HEK293 (cell line): ENCODE measurements around the gene RAB11A.

Source experiments
- GLIS2 ChIP-seq: fragments of 450-650 bp; formaldehyde crosslinking; IDR thresholded peaks from 2 replicates; pipeline ENCODE4 v1.5.1; 2016; ENCODE audit warnings: missing biosample characterization, missing genetic modification characterization
- SALL2 ChIP-seq: fragments of 450-650 bp; formaldehyde crosslinking; IDR thresholded peaks from 2 replicates; pipeline ENCODE4 v1.5.0; 2017; ENCODE audit warnings: missing biosample characterization, mild to moderate bottlenecking, missing genetic modification characterization, borderline replicate concordance
- ZBTB17 ChIP-seq: fragments of 450-650 bp; formaldehyde crosslinking; IDR thresholded peaks from 2 replicates; pipeline ENCODE4 v1.5.1; 2016; ENCODE audit warnings: missing biosample characterization, missing genetic modification characterization
- ZBTB8A ChIP-seq: fragments of 450-650 bp; formaldehyde crosslinking; IDR thresholded peaks from 2 replicates; pipeline ENCODE4 v1.5.1; 2016; ENCODE audit warnings: missing biosample characterization, missing genetic modification characterization
- ZFP69B ChIP-seq: fragments of 450-650 bp; formaldehyde crosslinking; IDR thresholded peaks from 2 replicates; pipeline ENCODE4 v1.5.1; 2016; ENCODE audit warnings: missing biosample characterization, missing genetic modification characterization
- ZNF274 ChIP-seq, 2 experiments: fragments of 200-500 bp in 1 of 2; fragments of 450-650 bp in 1 of 2; sonication (Bioruptor generic) in 1 of 2; formaldehyde crosslinking in 1 of 2; IDR thresholded peaks; 2 replicates each; pipeline versions ENCODE4 v1.5.1 to v1.6.1; 2014 to 2016; ENCODE audit warnings: borderline replicate concordance in 1 of 2, inconsistent platforms in 1 of 2, low read length in 1 of 2, missing biosample characterization in 1 of 2, missing genetic modification characterization in 1 of 2
- ZNF324 ChIP-seq: fragments of 450-650 bp; formaldehyde crosslinking; IDR thresholded peaks from 2 replicates; pipeline ENCODE4 v1.5.1; 2016; ENCODE audit warnings: missing biosample characterization, missing genetic modification characterization
- ZNF501 ChIP-seq: fragments of 450-650 bp; formaldehyde crosslinking; IDR thresholded peaks from 2 replicates; pipeline ENCODE4 v1.5.1; 2016; ENCODE audit warnings: missing biosample characterization, missing genetic modification characterization
- ZNF549 ChIP-seq: fragments of 450-650 bp; IDR thresholded peaks from 2 replicates; pipeline ENCODE4 v1.5.1; 2018; ENCODE audit warnings: missing biosample characterization, missing genetic modification characterization, mild to moderate bottlenecking, inconsistent platforms, moderate library complexity
- ZNF658 ChIP-seq: fragments of 450-650 bp; formaldehyde crosslinking; IDR thresholded peaks from 2 replicates; pipeline ENCODE4; 2016; ENCODE audit warnings: missing biosample characterization, missing genetic modification characterization
- ZNF660 ChIP-seq: fragments of 450-650 bp; IDR thresholded peaks from 2 replicates; pipeline ENCODE4 v1.5.1; 2018; ENCODE audit warnings: missing biosample characterization, mild to moderate bottlenecking, missing genetic modification characterization
- TF ChIP-seq, protein P1 (sequence below): fragments of 450-650 bp; formaldehyde crosslinking; IDR thresholded peaks from 2 replicates; pipeline ENCODE4 v1.5.1; 2016; ENCODE audit warnings: missing biosample characterization, missing genetic modification characterization
- TF ChIP-seq, protein P2 (sequence below): fragments of 450-650 bp; formaldehyde crosslinking; IDR thresholded peaks from 2 replicates; pipeline ENCODE4 v1.5.1; 2016; ENCODE audit warnings: missing biosample characterization, missing genetic modification characterization

DNA sequence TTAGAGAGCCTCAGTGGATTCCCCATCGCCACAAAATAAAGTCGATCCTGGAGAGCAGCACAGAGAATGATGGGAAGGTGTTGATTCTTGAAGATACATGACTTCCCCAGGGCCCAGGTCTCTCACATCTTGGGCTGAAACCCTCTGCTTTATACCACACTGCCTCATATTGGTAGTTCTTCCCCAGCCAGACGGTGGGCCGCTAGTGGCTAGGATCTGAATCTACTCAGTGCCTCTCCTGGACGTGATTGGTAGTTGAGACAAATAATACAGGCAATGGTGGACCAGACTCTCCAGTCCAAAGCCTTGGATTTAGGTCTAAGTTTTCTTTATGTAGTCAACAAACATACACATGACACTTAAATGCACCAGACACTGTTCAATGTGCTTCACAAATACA, 49.7 kb downstream of the RAB11A start:
- TF ChIP-seq SALL2: no peak
- TF ChIP-seq, protein P1, sequence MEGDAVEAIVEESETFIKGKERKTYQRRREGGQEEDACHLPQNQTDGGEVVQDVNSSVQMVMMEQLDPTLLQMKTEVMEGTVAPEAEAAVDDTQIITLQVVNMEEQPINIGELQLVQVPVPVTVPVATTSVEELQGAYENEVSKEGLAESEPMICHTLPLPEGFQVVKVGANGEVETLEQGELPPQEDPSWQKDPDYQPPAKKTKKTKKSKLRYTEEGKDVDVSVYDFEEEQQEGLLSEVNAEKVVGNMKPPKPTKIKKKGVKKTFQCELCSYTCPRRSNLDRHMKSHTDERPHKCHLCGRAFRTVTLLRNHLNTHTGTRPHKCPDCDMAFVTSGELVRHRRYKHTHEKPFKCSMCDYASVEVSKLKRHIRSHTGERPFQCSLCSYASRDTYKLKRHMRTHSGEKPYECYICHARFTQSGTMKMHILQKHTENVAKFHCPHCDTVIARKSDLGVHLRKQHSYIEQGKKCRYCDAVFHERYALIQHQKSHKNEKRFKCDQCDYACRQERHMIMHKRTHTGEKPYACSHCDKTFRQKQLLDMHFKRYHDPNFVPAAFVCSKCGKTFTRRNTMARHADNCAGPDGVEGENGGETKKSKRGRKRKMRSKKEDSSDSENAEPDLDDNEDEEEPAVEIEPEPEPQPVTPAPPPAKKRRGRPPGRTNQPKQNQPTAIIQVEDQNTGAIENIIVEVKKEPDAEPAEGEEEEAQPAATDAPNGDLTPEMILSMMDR (tag by site-specific recombination): no peak
- no peak for TF ChIP-seq ZNF660 (tag by site-specific recombination)
- no peak for TF ChIP-seq ZBTB17 (tag by site-specific recombination)
- TF ChIP-seq ZFP69B (tag by site-specific recombination): no peak
- TF ChIP-seq, protein P2, sequence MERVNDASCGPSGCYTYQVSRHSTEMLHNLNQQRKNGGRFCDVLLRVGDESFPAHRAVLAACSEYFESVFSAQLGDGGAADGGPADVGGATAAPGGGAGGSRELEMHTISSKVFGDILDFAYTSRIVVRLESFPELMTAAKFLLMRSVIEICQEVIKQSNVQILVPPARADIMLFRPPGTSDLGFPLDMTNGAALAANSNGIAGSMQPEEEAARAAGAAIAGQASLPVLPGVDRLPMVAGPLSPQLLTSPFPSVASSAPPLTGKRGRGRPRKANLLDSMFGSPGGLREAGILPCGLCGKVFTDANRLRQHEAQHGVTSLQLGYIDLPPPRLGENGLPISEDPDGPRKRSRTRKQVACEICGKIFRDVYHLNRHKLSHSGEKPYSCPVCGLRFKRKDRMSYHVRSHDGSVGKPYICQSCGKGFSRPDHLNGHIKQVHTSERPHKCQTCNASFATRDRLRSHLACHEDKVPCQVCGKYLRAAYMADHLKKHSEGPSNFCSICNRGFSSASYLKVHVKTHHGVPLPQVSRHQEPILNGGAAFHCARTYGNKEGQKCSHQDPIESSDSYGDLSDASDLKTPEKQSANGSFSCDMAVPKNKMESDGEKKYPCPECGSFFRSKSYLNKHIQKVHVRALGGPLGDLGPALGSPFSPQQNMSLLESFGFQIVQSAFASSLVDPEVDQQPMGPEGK (tag by site-specific recombination): no peak
- TF ChIP-seq ZNF324 (tag by site-specific recombination): no peak
- TF ChIP-seq ZBTB8A: no peak
- TF ChIP-seq GLIS2 (tag by site-specific recombination): no peak
- no peak for TF ChIP-seq ZNF501 (tag by site-specific recombination)
- no peak for TF ChIP-seq ZNF274 (IDR thresholded peaks at IDR 0.05; ENCODE audit: low read length)
- TF ChIP-seq ZNF274 (tag by site-specific recombination; IDR thresholded peaks at IDR 0.05; ENCODE audit: borderline replicate concordance): no peak
- TF ChIP-seq ZNF549: no peak
- TF ChIP-seq ZNF658: no peak
